GM18505 (cell line): ENCODE data around the gene PTPRJ.

Experiments
- ATAC-seq: cut with Tn5 transposase; IDR thresholded peaks from one replicate; pipeline ENCODE4 v1.9.1; 2021; ENCODE audit not compliant: unreplicated experiment
- POLR2A ChIP-seq: IDR thresholded peaks from 4 replicates; pipeline ENCODE4 v1.6.1; 2011; ENCODE audit warnings: borderline replicate concordance; ENCODE audit not compliant: insufficient read depth, insufficient read length; ENCODE audit errors: extremely low read depth

Gene PTPRJ

DNA sequence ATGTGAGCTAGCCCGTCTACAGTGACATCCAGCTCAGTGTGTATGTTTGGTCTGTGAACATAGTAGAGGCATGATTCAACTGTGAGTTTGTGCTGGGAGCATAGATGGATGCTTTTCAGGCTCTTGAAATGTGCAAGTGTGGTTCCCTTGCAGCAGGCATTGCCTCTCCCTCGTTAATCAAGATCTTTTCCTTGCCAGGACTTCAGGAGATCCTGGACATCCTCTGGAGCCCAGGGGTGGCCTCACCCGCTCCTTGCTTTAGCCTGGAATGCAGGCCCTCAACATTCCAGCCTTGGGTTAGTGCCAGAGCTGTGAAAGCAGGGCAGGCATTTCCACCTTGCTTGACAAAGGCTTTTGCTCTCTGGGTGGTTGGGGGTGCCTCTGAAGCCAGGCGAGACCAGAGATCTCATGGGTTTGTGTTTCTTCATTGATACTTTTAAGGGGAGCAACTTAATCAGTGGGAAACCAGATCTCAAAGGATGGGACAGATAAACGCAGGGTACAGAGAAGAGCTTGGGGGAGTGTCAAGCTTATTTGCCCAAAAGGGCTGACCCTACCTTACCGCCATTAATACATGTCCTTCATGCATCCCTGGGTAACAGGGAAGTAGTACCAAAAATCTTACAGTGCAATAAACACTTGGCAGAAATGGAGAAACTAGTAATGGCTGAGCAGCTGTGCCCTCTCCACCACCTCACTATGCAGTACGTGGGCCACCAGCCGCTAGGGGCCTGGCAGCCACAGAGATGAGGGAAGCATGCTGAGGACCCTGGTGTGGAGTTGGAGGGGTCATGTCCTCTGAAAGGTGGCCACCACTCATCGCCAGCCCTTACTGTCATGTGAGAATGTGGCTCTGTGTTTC is 72.1 kb downstream of the PTPRJ start:
- TF ChIP-seq POLR2A = no peak
- no peak for ATAC-seq

DNA sequence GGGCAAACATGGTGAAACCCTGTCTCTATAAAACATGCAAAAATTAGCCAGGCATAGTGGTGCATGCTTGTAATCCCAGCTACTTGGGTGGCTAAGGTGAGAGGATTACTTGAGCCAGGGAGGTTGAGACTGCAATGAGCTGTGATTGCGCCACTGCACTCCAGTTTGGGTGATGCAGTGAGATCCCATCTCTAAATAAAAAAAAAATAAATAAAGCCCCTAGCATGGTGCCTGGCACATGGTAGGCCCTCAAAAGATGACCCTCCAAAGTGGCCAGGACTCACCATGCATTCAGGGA is 74.6 kb downstream of the PTPRJ start:
- no peak for ATAC-seq
- no peak for TF ChIP-seq POLR2A

DNA sequence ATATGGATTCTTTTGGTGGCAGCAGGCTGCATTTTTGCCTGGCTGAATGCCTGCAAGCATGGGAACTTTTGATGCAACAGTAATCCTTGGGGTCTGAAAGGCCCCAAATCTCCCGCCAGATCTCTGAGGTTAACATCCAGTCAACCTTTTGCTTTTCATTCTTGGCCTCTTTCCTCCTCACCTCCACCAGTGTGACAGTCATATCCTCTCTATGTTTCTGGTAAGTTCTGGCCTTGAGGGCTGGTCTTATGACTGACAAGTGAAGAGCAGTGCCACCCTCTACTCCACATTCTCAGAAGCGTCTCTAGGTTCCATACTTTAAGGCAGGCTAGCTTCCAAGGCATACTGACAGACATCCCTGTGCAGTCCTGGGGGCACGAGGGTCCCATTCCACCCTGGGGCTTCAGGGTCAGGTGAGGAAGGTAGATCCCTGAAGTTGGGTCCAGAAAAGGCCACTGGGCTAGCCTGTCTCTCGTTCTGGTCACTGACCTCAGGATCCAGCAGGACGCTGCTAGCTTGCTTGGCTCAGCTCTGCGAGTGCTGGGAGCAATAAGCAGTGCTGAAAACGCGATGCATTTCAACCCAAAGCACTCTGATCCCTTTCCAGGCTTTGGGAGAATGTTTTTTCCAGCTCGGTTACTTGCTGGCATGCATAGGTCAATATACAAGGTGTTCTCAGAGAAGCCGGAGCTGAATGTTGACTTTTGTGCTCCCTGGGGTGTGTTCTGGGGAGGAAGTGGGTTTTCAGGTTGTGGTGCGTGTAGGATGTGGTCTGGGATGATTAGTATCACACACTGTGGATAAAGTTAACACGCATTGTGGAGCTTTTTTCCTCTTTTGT is 75.2 kb downstream of the PTPRJ start:
- no peak for ATAC-seq
- TF ChIP-seq POLR2A = no peak

DNA sequence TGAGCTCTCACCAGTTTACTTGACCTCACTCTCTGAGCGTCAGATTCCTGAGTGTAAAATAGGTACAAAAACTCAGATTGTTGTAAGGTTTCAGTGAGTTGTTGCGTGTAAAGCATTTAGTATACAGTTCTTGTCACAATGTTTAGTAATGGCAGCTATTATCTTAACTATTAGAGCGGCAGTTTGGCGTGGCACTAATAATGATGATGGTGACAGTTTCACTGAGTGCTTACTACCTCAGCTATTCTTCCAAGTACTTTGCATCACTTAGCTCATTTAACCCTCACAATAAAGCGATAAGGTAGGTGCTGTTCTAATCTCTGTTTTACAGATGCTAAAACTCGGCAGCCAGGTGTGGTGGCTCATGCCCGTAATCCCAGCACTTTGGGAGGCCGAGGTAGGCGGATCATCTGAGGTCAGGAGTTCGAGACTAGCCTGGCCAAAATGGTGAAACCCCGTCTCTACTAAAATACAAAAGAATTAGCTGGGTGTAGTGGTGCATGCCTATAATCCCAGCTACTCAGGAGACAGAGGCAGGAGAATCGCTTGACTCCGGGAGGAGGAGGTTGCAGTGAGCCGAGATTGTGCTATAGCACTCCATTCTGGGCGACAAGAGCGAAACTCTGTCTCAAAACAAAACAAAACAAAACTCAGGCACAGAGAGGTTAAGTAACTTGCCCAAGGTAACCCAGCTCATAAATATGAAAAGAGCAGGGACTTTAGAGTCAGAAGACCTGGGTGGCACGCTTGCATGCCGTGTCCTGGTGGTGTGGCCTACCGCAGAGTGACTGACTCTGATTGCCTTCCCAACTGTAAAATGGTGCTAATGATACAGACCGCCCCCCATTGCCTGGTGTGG is 76.2 kb downstream of the PTPRJ start:
- no peak for ATAC-seq
- TF ChIP-seq POLR2A = no peak

DNA sequence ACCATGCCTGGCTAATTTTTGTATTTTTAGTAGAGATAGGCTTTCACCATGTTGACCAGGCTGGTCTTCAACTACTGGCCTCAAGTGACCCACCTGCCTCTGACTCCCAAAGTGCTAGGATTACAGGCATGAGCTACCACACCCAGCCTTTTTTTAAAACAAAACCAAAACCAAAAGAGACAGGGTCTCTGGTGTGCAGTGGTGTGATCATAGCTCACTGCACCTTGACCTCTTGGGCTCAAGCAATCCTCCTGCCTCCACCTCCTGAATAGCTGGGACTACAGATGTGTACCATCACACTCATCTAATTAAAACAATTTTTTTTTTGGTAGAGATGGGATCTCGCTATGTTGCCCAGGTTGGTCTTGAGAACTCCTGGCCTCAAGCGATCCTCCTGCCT is 77.7 kb downstream of the PTPRJ start:
- TF ChIP-seq POLR2A = no peak

DNA sequence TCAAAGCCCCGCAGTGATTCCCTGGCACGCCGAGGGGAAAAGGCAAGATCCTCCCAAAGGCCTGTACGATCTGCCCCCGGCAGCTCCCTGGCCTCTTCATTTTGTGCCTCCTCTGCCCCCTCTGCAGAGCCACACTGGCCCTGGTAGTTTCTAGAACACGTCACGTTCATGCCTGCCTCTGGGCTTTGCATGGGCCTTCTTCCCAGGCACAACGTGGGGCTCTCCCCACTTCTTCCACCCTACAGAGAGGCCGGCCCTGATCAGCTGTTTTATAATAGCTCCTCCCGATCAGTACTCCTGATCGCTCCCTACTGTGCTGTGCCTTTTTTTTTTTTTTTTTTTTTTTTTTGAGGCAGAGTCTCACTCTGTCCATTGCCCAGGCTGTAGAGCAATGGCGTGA is 78.4 kb downstream of the PTPRJ start:
- no peak for ATAC-seq
- TF ChIP-seq POLR2A = no peak

More for the DNA sequence above, 77.7 kb downstream of the PTPRJ start:
- ATAC-seq = no peak

DNA sequence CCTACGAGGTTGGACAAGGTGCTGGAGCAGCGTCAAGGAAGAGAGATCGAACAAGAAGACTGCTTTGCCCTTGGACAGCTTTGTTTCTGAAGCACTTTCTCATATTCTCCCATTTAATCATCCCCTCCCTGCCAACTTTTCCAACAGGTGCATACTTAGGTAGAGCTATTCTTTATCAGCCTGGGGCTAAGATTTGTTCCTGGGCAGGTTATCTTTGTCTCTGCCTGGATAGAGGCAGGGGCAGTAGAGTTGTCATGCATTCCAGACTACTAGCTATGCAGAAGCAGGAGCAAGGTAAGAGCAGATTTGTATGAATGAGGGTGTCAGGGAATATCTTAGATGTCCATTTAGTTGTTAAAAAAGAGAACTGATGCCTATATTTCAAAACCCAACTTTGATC is 82.3 kb downstream of the PTPRJ start:
- no peak for TF ChIP-seq POLR2A
- no peak for ATAC-seq

DNA sequence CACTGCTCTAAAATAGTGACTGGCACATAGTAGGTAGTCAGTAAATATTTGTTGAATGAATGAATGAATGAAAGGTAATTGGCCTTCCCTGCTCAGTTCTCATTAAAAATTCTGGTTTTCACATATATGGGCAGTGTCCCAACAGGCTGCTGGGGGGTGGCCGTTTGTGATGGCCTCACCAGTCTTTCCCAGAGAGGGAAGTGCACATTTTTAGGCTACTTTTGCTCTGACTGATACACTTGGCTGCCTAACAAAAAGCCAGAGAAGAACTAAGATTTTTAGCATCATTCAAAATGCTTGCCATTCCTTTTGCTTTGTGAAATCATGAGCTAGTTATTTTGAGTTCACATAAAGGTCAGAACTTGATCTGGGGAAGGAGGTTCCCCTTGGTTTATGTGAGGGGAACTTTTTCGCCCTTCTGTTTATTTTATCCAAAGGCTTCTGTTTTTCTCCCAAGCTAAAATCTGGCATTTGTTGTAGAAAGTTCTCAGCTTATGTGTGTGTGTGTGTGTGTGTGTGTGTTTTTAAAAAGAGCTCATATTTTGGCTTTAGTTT is 83.1 kb downstream of the PTPRJ start:
- no peak for ATAC-seq
- TF ChIP-seq POLR2A = no peak

DNA sequence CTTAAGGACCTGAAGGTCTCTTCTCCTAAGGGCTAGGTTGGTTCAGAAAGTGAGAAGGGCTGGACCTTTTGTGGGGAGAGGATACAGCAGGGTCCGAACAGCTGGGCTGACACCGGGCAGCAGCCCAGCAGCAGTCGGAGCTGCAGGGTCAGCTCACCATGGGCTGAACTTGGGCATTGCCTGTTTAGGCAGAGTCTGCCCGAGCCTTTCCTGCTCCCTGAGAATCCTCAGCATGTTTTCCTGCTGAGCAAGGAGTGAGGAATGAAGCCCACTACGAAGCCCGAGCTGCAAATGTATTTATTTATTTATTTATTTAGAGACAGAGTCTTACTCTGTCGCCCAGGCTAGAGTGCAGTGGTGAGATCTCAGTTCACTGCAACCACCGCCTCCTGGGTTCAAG is 83.9 kb downstream of the PTPRJ start:
- ATAC-seq = no peak
- no peak for TF ChIP-seq POLR2A

DNA sequence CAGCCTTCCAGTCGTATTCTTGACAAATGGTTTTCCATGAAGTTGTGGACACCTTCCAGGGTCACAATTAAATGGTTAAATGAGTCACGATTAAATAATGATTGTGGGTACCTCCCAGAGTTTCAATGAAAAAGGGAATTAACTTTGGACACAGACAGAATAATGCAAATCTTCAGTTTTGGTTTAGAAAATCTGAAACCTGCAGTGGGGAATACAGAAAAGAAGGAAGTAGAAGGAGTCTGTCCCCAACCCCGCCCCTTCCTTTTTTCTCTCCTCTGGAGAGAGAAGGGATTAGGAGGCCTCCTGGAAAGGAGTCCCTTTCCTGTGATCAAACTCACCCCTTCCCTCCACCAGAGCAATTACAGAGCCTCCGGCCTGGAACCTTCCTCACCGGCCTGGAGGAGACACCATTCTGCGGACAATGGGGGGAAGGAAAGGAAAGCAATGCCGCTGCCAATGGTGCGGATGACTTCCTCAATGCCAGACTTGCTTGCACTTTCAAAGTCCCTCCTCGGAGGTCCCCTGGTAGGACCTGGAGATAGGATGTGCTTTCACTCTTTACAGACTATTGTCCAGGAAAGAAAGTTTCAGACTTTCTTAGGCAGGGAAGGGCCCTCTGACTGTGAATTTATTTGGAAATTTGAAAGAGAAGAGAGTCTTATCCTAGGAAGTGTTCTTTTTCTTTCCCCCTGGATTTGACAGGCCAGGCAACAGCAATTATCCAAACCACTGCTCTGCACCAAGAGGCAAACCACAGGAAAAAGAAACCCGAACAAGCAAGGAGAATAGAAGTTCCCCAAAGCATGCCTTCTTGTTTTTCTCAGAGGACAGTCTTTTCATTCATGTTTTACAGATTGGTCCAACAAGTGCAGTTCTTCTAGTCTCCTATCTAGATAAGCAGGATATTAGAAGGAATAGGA is 86.8 kb downstream of the PTPRJ start:
- no peak for ATAC-seq
- no peak for TF ChIP-seq POLR2A

DNA sequence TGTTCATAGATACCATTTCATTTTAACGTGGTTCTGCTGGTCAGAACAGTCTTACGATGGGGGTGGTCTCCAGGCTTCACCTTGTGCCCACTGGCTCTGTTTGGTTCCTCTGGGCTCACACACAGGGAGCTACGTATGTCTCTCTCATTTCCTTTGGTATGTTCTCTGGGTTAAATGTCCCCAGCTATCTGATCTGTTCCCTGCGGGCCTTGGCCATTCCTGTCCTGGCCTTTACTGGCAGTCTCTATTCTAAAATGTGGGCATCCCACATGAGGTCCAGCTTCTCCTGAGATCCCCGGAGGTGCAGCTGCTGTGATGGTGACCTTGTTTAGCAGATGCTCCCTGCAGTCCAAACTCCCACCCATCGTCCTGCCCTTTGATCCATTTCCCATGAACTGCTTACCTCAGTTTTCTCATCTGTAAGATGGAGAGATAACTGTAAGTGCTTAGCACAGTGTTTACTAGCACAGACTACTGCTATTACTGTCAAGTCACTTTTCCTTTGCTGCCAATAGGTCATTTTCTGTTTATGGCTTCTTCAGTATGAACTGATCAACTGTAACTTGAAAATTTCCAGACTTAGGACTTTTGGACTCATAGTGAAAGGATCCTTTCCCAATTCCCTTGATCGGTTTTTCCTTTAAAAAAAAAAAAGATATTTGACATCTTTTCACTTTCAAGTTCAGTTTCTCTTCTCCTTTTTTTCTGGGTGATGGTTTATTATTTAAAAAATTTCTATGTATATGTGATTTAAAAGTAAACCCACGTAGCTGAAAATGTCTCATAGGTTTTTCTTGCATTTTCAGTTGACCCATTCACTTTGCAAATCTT is 92.9 kb downstream of the PTPRJ start:
- ATAC-seq = no peak
- TF ChIP-seq POLR2A = no peak

DNA sequence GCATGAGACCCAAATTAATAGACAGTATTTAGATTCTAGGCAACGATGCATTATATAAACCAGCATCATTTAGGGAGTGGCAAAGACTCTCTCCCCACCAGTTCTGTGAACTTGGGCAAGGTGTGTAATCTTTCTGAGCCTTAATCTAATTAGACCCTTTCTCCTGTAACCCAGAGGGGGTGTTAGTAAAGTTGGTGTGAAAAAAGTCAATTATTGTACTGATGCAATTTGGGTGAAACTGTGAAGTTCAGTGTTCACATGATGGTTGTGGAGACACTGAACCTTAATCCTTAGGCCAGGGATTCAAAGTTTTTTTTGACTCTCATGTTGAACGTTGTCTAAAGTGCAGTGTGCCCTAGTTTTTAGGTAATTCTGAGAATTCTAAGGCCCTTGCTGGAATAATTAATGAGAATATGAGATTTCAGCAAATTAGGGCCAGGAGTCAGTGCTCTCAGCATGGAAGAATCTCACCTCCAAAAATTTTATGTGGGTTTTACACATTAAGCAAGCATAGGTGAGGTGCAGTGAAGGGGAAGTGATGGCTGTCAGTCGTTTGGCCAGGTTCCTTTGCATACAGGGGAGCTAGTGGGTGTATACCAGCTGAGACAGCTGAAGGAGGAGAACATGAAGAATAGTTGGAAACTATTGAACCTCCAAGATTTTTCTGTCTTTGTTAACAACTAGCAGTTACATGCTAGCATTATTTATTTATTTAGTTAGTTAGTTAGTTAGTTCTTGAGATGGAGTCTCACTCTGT is 94.2 kb downstream of the PTPRJ start:
- TF ChIP-seq POLR2A = no peak
- peak; percentile 52 for ATAC-seq
